HCT116 (cell line): ENCODE results near the gene KDM2B.

Experiments
- EZH2 ChIP-seq: fragments of 200-600 bp; sonication (generic); IDR thresholded peaks from 2 replicates; pipeline ENCODE4 v1.6.1; 2017; ENCODE audit warnings: antibody characterized with exemption, mixed run types
- FOSL1 ChIP-seq: IDR thresholded peaks from 2 replicates; pipeline ENCODE4 v1.6.1; 2012; ENCODE audit warnings: low read depth
- POLR2A ChIP-seq: IDR thresholded peaks from 2 replicates; pipeline ENCODE4 v1.7.0; 2011; ENCODE audit warnings: borderline replicate concordance; ENCODE audit not compliant: insufficient read depth, insufficient read length; ENCODE audit errors: extremely low read depth
- POLR2AphosphoS5 ChIP-seq: IDR thresholded peaks from 2 replicates; pipeline ENCODE4 v1.6.1; 2011; ENCODE audit warnings: mild to moderate bottlenecking, low read depth, low read length, moderate library complexity
- SIN3A ChIP-seq: IDR thresholded peaks from 2 replicates; pipeline ENCODE4 v1.6.1; 2012; ENCODE audit warnings: low read depth
- YY1 ChIP-seq: IDR thresholded peaks from 2 replicates; pipeline ENCODE4 v1.6.1; 2011; ENCODE audit warnings: low read length, low read depth, moderate library complexity, mild to moderate bottlenecking; ENCODE audit not compliant: insufficient replicate concordance; ENCODE audit errors: extremely low read depth
- TF ChIP-seq, protein P1 (sequence below), 3 experiments: fragments of 200-600 bp in 1 of 3; sonication (generic) in 1 of 3; IDR thresholded peaks in 2 of 3; conservative IDR thresholded peaks in 1 of 3; 2 replicates each; pipeline ENCODE4 v1.5.1; 2012 to 2017; ENCODE audit warnings: low read depth in 2 of 3, low read length in 2 of 3, antibody characterized with exemption in 1 of 3, borderline replicate concordance in 1 of 3, control low read depth in 1 of 3, mild to moderate bottlenecking in 1 of 3, mixed read lengths in 1 of 3, mixed run types in 1 of 3, moderate library complexity in 1 of 3; ENCODE audit not compliant: insufficient read depth in 1 of 3
- TF ChIP-seq, protein P2 (sequence below): IDR thresholded peaks from 2 replicates; pipeline ENCODE4 v1.6.1; 2012

DNA sequence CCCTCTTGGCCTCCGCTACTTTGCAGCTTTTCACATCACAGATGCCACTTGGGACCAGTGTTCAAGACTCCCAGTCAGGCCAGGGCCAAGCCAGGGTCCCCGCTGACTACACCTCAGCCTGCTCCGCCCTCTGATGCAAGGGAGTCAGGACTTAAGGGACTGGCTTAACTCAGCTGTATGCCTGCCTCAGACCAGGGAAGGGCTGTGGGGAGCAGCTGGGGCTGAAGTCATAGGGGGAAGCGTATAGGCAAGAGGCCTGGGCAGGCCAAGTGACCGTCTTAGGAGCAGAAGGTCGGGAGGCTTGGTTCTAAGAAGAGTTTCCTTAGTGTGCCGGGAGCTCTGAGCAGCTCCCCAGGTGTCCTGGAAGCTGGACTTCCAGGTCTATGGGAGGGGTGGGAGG is 21.9 kb downstream of the KDM2B start:
- TF ChIP-seq, protein P1, sequence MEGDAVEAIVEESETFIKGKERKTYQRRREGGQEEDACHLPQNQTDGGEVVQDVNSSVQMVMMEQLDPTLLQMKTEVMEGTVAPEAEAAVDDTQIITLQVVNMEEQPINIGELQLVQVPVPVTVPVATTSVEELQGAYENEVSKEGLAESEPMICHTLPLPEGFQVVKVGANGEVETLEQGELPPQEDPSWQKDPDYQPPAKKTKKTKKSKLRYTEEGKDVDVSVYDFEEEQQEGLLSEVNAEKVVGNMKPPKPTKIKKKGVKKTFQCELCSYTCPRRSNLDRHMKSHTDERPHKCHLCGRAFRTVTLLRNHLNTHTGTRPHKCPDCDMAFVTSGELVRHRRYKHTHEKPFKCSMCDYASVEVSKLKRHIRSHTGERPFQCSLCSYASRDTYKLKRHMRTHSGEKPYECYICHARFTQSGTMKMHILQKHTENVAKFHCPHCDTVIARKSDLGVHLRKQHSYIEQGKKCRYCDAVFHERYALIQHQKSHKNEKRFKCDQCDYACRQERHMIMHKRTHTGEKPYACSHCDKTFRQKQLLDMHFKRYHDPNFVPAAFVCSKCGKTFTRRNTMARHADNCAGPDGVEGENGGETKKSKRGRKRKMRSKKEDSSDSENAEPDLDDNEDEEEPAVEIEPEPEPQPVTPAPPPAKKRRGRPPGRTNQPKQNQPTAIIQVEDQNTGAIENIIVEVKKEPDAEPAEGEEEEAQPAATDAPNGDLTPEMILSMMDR (IDR thresholded peaks at IDR 0.05 in 2 of 3, conservative IDR thresholded peaks at IDR 0.05 in 1 of 3; ENCODE audit: borderline replicate concordance in 1 of 3, insufficient read depth in 1 of 3, low read depth in 2 of 3, low read length in 2 of 3) = no peak
- TF ChIP-seq POLR2AphosphoS5 (no peak), POLR2A (no peak), EZH2 (no peak), SIN3A (no peak), YY1 (no peak), FOSL1 (no peak)
- TF ChIP-seq, protein P2, sequence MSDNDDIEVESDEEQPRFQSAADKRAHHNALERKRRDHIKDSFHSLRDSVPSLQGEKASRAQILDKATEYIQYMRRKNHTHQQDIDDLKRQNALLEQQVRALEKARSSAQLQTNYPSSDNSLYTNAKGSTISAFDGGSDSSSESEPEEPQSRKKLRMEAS = no peak
